IPS-18c (cell line): ENCODE results near the gene ZNF101.
"Not testable (repeated sequence)": the region's sequence is repeated elsewhere in the genome, so short reads cannot be mapped to it uniquely, and the experiment has no call there.

Experiments used
- H3K4me3 ChIP-seq: 2 replicates; pipeline ENCODE4 v1.7.0; 2013; ENCODE audit warnings: low read depth, mild to moderate bottlenecking, low read length, moderate library complexity; ENCODE audit not compliant: insufficient read depth
- H3K9me3 ChIP-seq: one replicate; pipeline ENCODE4 v1.6.1; 2013; ENCODE audit warnings: mild to moderate bottlenecking, low read length, moderate library complexity; ENCODE audit not compliant: control insufficient read depth, insufficient read depth

The ZNF101 gene

GRCh38 chr19:19679176-19680073 lies 10.8 kb downstream of the ZNF101 start:
- Histone ChIP-seq H3K9me3 (peaks cover 4% of the 10 kb centered on the region), H3K4me3 (no peak overlapping the region)

GRCh38 chr19:19686119-19686518 lies 17.5 kb downstream of the ZNF101 start:
- H3K9me3 ChIP-seq, H3K4me3 ChIP-seq: not testable (repeated sequence)

- peaks cover 2% of the 10 kb centered on the region for H3K9me3 ChIP-seq
- H3K4me3 ChIP-seq = no peak overlapping the region
Observed at GRCh38 chr19:19686580-19686979, 17.9 kb downstream of the ZNF101 start.

- Histone ChIP-seq H3K4me3 (no peak overlapping the region), H3K9me3 (peaks cover 2% of the 10 kb centered on the region)
Observed at GRCh38 chr19:19687090-19687489, 18.5 kb downstream of the ZNF101 start.

- H3K9me3 ChIP-seq, H3K4me3 ChIP-seq: not testable (repeated sequence)
Observed at GRCh38 chr19:19689023-19689422, 20.4 kb downstream of the ZNF101 start.

- Histone ChIP-seq H3K4me3 (no peak overlapping the region), H3K9me3 (no peaks in the 10 kb centered on the region)
Observed at GRCh38 chr19:19691683-19692082, 23.0 kb downstream of the ZNF101 start.

- H3K9me3 ChIP-seq = peaks cover 2% of the 10 kb centered on the region
- no peak overlapping the region for H3K4me3 ChIP-seq
Observed at GRCh38 chr19:19696386-19696785, 27.7 kb downstream of the ZNF101 start.

- Histone ChIP-seq H3K4me3 (no peak overlapping the region), H3K9me3 (peaks cover 2% of the 10 kb centered on the region)
Observed at GRCh38 chr19:19697589-19697988, 28.9 kb downstream of the ZNF101 start.

GRCh38 chr19:19700493-19700892 lies 31.9 kb downstream of the ZNF101 start:
- not testable (repeated sequence) for H3K9me3 ChIP-seq, H3K4me3 ChIP-seq

- H3K9me3 ChIP-seq = peaks cover 15% of the 10 kb centered on the region
- H3K4me3 ChIP-seq = no peak overlapping the region; the same call in 1 of the 2 replicates
Observed at GRCh38 chr19:19704836-19705235, 36.2 kb downstream of the ZNF101 start.

- Histone ChIP-seq H3K9me3 (peaks cover 31% of the 10 kb centered on the region), H3K4me3 (no peak overlapping the region)
Observed at GRCh38 chr19:19710506-19710905, 41.9 kb downstream of the ZNF101 start.

GRCh38 chr19:19711306-19711933 lies 42.8 kb downstream of the ZNF101 start:
- H3K4me3 ChIP-seq = no peak overlapping the region; the same call in 1 of the 2 replicates
- peaks cover 38% of the 10 kb centered on the region for H3K9me3 ChIP-seq

- H3K9me3 ChIP-seq = peaks cover 41% of the 10 kb centered on the region
- no peak overlapping the region for H3K4me3 ChIP-seq
Observed at GRCh38 chr19:19711934-19712828, 43.5 kb downstream of the ZNF101 start.

GRCh38 chr19:19719798-19720197 lies 51.2 kb downstream of the ZNF101 start:
- peaks cover 22% of the 10 kb centered on the region for H3K9me3 ChIP-seq
- no peak overlapping the region for H3K4me3 ChIP-seq

- Histone ChIP-seq H3K4me3 (no peak overlapping the region), H3K9me3 (peaks cover 8% of the 10 kb centered on the region)
Observed at GRCh38 chr19:19721896-19722295, 53.3 kb downstream of the ZNF101 start.

GRCh38 chr19:19732579-19733501 lies 64.2 kb downstream of the ZNF101 start, which contains the start of gene ZNF14:
Gene ZNF14 (minus strand): TSS chr19:19733112. CDS start chr19:19732958, 154 bp downstream.
- Histone ChIP-seq H3K4me3 (peak within 1 kb of the TSS; percentile 98), H3K9me3 (peaks cover 8% of the 10 kb centered on the region)
